ENCODE measurements around the gene PRKCA. TPM values are rescaled to one million over a fixed set of nuclear protein-coding genes. Genes with fewer than 3 reads are reported as not detected.

The PRKCA gene
- total and polyA plus RNA-seq, 2 experiments from 2014 or later = 6.4 to 35.4 TPM

GRCh38 chr17:66787914-66788313 lies 485.5 kb downstream of the PRKCA start (continued):
- TF ChIP-seq, protein P1, sequence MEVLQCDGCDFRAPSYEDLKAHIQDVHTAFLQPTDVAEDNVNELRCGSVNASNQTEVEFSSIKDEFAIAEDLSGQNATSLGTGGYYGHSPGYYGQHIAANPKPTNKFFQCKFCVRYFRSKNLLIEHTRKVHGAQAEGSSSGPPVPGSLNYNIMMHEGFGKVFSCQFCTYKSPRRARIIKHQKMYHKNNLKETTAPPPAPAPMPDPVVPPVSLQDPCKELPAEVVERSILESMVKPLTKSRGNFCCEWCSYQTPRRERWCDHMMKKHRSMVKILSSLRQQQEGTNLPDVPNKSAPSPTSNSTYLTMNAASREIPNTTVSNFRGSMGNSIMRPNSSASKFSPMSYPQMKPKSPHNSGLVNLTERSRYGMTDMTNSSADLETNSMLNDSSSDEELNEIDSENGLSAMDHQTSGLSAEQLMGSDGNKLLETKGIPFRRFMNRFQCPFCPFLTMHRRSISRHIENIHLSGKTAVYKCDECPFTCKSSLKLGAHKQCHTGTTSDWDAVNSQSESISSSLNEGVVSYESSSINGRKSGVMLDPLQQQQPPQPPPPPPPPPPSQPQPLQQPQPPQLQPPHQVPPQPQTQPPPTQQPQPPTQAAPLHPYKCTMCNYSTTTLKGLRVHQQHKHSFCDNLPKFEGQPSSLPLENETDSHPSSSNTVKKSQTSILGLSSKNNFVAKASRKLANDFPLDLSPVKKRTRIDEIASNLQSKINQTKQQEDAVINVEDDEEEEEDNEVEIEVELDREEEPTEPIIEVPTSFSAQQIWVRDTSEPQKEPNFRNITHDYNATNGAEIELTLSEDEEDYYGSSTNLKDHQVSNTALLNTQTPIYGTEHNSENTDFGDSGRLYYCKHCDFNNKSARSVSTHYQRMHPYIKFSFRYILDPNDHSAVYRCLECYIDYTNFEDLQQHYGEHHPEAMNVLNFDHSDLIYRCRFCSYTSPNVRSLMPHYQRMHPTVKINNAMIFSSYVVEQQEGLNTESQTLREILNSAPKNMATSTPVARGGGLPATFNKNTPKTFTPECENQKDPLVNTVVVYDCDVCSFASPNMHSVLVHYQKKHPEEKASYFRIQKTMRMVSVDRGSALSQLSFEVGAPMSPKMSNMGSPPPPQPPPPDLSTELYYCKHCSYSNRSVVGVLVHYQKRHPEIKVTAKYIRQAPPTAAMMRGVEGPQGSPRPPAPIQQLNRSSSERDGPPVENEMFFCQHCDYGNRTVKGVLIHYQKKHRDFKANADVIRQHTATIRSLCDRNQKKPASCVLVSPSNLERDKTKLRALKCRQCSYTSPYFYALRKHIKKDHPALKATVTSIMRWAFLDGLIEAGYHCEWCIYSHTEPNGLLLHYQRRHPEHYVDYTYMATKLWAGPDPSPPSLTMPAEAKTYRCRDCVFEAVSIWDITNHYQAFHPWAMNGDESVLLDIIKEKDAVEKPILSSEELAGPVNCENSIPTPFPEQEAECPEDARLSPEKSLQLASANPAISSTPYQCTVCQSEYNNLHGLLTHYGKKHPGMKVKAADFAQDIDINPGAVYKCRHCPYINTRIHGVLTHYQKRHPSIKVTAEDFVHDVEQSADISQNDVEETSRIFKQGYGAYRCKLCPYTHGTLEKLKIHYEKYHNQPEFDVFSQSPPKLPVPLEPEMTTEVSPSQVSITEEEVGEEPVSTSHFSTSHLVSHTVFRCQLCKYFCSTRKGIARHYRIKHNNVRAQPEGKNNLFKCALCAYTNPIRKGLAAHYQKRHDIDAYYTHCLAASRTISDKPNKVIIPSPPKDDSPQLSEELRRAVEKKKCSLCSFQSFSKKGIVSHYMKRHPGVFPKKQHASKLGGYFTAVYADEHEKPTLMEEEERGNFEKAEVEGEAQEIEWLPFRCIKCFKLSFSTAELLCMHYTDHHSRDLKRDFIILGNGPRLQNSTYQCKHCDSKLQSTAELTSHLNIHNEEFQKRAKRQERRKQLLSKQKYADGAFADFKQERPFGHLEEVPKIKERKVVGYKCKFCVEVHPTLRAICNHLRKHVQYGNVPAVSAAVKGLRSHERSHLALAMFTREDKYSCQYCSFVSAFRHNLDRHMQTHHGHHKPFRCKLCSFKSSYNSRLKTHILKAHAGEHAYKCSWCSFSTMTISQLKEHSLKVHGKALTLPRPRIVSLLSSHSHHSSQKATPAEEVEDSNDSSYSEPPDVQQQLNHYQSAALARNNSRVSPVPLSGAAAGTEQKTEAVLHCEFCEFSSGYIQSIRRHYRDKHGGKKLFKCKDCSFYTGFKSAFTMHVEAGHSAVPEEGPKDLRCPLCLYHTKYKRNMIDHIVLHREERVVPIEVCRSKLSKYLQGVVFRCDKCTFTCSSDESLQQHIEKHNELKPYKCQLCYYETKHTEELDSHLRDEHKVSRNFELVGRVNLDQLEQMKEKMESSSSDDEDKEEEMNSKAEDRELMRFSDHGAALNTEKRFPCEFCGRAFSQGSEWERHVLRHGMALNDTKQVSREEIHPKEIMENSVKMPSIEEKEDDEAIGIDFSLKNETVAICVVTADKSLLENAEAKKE (CRISPR knock-in tag; IDR thresholded peaks at IDR 0.05) = no peak
- TF ChIP-seq STAT1 (IDR thresholded peaks at IDR 0.05; ENCODE audit: unreplicated experiment) (no peak), EZH2phosphoT487 (IDR thresholded peaks at IDR 0.05; ENCODE audit: unreplicated experiment) (no peak), REST (IDR thresholded peaks at IDR 0.05; ENCODE audit: unreplicated experiment) (no peak)

DNA sequence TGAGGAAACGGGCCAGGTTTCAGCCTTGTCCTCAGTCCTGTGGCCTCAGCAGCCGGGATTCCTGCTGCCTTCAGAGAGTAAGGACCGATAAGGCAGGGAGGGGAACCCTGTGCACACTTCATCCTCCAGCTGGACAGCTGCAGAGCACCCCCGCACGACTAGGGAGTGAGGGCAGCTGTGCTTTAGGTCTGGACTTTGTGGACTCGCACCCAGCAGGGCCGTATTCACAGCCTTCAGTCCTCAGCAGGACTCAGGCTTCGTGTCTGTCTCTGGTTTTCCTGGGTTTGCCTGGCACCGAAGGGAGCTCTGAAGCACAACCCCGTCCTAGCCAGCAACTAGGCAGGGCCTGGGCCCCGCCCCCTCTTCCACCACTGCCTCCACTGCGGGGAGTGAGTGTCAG lies 486.7 kb downstream of the PRKCA start:
- Histone ChIP-seq H3K36me3 (ENCODE audit: insufficient read depth) (no peaks in the 10 kb centered on the region), H3K79me2 (replicated peaks; ENCODE audit: insufficient read depth) (no peaks in the 10 kb centered on the region), H3K27ac (ENCODE audit: low read depth) (no peak overlapping the region), H3K4me2 (no peak overlapping the region), H3K4me3 (no peak overlapping the region), H3K4me1 (ENCODE audit: insufficient read depth) (peaks cover 5% of the 10 kb centered on the region; the same call in 1 of the 2 replicates), H3F3A (replicated peaks; ENCODE audit: low read depth) (no peaks in the 10 kb centered on the region), H2AFZ (no peak overlapping the region), H3K27me3 (ENCODE audit: insufficient read depth) (no peaks in the 10 kb centered on the region), H3K9me2 (ENCODE audit: insufficient read depth) (no peaks in the 10 kb centered on the region), H4K20me1 (replicated peaks; ENCODE audit: insufficient read depth) (no peaks in the 10 kb centered on the region)
- Mint-ChIP-seq H3K36me3 (ENCODE audit: low read depth) (no peaks in the 10 kb centered on the region; the same call in 2 of the 3 replicates), H3K4me1 (peaks cover 19% of the 10 kb centered on the region), H3K27ac (no peak overlapping the region), H3K9me3 (no peaks in the 10 kb centered on the region), H3K27me3 (ENCODE audit: insufficient read depth, low read depth, poor library complexity) (peaks cover 7% of the 10 kb centered on the region), H3K4me3 (no peak overlapping the region)
- ATAC-seq (peak; percentile 64), DNase-seq (ENCODE audit: low spot score) (no peak)
- TF ChIP-seq, protein P1 (CRISPR knock-in tag; IDR thresholded peaks at IDR 0.05) = no peak
